HG02943 (cell line): ENCODE measurements around the gene TRIP12.
"Not testable (repeated sequence)": the region's sequence is repeated elsewhere in the genome, so short reads cannot be mapped to it uniquely, and the experiment has no call there.

Experiments
- ATAC-seq: cut with Tn5 transposase; IDR thresholded peaks from one replicate; pipeline ENCODE4 v1.9.1; 2021; ENCODE audit warnings: mild to moderate bottlenecking, low read depth, moderate library complexity; ENCODE audit not compliant: unreplicated experiment

The TRIP12 gene

GRCh38 chr2:229921101-229921891 is 513 bp downstream of the TRIP12 start:
- ATAC-seq = peak; percentile 29

- ATAC-seq = no peak
Measured at GRCh38 chr2:229920011-229920641, 1.7 kb downstream of the TRIP12 start.

- ATAC-seq = no peak
Measured at GRCh38 chr2:229917793-229918192, 4.0 kb downstream of the TRIP12 start.

- ATAC-seq = no peak
Measured at GRCh38 chr2:229914171-229914570, 7.6 kb downstream of the TRIP12 start.

- no peak for ATAC-seq
Measured at GRCh38 chr2:229910832-229911412, 10.9 kb downstream of the TRIP12 start.

- no peak for ATAC-seq
Measured at GRCh38 chr2:229910147-229910831, 11.5 kb downstream of the TRIP12 start.

- no peak for ATAC-seq
Measured at GRCh38 chr2:229909090-229909489, 12.7 kb downstream of the TRIP12 start.

GRCh38 chr2:229905601-229906000 is 16.2 kb downstream of the TRIP12 start:
- no peak for ATAC-seq

GRCh38 chr2:229903037-229903436 is 18.8 kb downstream of the TRIP12 start:
- no peak for ATAC-seq

GRCh38 chr2:229901819-229902218 is 20.0 kb downstream of the TRIP12 start:
- no peak for ATAC-seq

GRCh38 chr2:229900514-229900913 is 21.3 kb downstream of the TRIP12 start:
- ATAC-seq = not testable (repeated sequence)

- ATAC-seq = no peak
Measured at GRCh38 chr2:229900012-229900411, 21.8 kb downstream of the TRIP12 start.

- no peak for ATAC-seq
Measured at GRCh38 chr2:229899604-229900003, 22.2 kb downstream of the TRIP12 start.

- no peak for ATAC-seq
Measured at GRCh38 chr2:229896857-229897256, 25.0 kb downstream of the TRIP12 start.

GRCh38 chr2:229889023-229889422 is 32.8 kb downstream of the TRIP12 start:
- ATAC-seq = no peak

GRCh38 chr2:229888031-229888430 is 33.8 kb downstream of the TRIP12 start:
- ATAC-seq = no peak

- ATAC-seq = no peak
Measured at GRCh38 chr2:229887441-229887840, 34.4 kb downstream of the TRIP12 start.

GRCh38 chr2:229884775-229885699 is 36.8 kb downstream of the TRIP12 start:
- no peak for ATAC-seq

GRCh38 chr2:229882583-229882982 is 39.2 kb downstream of the TRIP12 start:
- no peak for ATAC-seq
